Measurements from ENCODE around the gene KRTAP10-2. TPM values are rescaled to one million over a fixed set of nuclear protein-coding genes. Genes with fewer than 3 reads are reported as not detected.

Gene KRTAP10-2
- total RNA-seq, 8 experiments from 2014 or later, result 0.17 to 1.1 (median 0.47) TPM; not detected in 4

DNA sequence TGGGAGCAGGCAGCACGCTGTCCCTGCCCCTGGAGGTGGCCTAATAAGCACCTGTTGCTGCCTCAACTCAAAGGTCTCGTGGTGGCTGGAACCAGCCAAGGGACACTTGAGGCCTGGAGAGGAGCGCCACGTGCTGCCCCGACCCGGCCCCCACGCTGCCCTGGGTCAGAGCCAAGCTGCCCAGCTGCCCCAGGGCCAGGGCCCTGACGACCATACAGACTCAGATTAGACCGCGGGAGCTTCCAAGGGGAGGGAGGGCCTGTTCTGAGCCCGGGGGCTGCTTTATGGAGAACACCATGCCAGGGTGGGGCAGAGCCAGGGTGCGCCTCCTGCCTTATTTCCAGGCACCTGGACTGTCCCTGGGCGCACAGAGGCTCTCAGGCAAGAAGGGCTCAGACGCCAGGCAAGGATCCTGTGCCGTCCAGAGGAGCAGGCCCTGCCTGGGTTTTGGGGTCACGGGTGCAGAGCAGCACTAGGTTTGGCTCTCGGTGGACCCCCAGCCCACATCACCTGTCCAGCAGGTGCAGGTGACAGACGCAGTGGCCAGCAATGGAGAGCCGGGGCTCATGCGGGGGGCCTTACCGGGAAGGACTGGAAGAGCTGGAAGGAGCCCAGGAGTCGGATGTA is 29.9 kb downstream of the KRTAP10-2 start:
- no peak overlapping the region for H3K27ac ChIP-seq
- peaks cover 0 to 5% of the 10 kb centered on the region in 2 donors for H3K4me1 ChIP-seq (replicated peaks in 1 of 2)
- H3K4me3 ChIP-seq, result no peak overlapping the region
- ATAC-seq (replicated peaks in 6 of 8), result no peak
- WGBS, 10 experiments, result 80 to 100% (median 100%) methylated on average over 1 to 3 of the region's 22 CpGs; no CpG with 5 or more reads in 7 of the 10 experiments
- in situ Hi-C loops (cut with MboI; ENCODE audit: low pct_unique_long_range_greater_than_20kb in 2 of 9, low sequenced_read_pairs in 9 of 9, unreplicated experiment in 9 of 9), result loop anchor here in 4 of 9 experiments (25.0 kb wide), 1 partner anchor 266 kb away; no protein-coding TSS in a partner anchor

DNA sequence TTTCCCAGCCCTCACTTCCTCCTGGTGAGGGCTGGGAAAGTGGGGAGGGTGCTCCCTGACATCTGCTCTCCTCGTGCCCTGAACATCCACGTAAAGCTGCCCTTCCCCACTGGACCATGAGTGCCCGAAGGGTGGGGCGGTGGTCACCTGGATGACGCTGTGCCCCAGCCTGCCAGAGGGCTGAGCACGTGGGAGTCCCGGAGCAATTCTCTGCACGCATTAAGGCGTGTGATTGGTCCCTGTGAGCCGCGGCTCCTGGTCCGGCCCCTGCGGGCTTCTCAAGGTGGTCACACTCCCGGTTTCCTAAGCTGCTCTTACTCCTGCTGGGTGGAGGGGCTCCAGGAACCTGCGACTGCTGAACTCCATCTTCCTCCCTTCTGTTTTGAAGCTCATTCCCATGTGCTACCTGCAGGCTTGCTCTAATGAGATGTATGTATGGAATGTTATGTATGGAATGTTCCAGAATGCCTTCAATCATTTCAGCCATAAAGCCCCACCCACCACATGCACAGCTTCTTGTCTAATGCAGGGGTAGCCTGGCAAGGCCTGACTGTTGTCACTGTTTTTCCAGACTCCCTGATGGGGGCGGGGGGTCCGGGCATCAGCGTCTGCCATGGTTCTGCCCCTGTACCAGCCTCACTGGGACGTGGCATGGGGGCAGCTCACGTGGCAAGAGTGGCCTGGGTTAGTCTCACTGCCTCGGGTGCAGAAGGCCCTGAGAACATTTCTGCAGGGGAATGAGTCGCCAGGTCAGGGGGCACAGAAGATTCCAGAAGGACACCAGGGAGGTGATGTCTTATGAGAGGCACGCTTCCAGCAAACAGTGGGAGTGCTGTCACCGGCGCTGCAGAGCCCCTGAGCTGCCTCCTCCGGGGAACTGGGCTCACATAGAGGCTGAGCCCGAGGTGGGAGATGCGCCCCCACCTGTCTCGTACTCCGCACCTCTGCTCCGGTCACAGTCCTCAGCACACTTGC is 30.7 kb downstream of the KRTAP10-2 start:
- in situ Hi-C loops (cut with MboI; ENCODE audit: low pct_unique_long_range_greater_than_20kb in 2 of 9, low sequenced_read_pairs in 9 of 9, unreplicated experiment in 9 of 9), result loop anchor here in 4 of 9 experiments (25.0 kb wide), 1 partner anchor 267 kb away; no protein-coding TSS in a partner anchor
- H3K27ac ChIP-seq, result no peak overlapping the region
- 29 to 100% (median 84%) methylated on average over 1 to 14 of the region's 31 CpGs; no CpG with 5 or more reads in 4 of the 10 experiments for WGBS, 10 experiments
- ATAC-seq (replicated peaks in 6 of 8), result peak in 1 of 8 experiments; percentile 44
- H3K4me3 ChIP-seq, result no peak overlapping the region
- peaks cover 0 to 5% of the 10 kb centered on the region in 2 donors for H3K4me1 ChIP-seq (replicated peaks in 1 of 2)

DNA sequence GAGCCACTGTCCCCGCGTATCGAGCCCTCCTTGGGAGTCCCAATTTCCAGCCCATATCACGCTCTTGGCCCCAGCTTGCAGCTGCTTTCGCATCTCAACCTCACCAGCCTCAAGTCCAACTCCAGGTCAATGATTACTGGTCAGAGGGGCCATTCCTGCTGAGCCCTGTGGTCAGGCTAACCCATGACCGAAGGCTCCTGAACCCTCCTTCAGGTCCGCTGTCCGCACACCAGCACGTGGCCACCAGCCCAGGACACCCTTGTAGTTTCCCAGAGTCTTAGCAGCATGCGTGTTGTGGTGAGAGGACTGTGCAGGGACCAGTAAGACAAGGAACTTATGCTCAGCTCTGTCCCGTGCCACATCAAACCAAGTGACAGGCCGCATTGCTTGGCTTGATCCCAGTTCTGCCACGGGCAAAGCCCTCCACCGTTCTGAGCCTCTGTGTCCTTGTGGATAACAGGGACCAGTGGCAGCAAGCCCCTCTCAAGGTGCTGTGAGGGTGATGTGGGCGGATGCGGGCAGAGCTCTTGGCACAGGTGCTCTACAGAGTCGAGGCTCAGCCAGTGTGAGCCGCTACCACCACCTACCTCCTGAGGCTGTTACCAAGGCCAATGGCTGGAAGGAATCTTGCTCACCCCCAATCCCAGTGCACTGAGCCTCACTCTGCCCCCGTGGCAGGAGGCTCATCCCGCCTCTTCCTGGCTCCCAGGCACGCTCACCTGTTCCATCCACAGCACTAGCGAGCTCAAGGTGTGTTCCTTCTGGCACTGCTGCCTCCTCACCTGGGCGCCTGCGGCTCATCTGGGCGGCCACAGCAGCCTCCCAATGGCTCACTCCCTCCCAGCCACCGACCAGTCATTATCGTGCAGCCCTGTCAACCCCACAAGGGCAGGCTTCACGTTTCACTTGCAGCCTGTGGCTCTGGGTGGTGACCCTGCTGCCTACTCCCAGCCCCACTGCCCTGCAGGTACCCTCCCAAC is 31.7 kb downstream of the KRTAP10-2 start:
- H3K4me3 ChIP-seq, result no peak overlapping the region
- peaks cover 0 to 5% of the 10 kb centered on the region in 2 donors for H3K4me1 ChIP-seq (replicated peaks in 1 of 2)
- in situ Hi-C loops (cut with MboI; ENCODE audit: low pct_unique_long_range_greater_than_20kb in 2 of 9, low sequenced_read_pairs in 9 of 9, unreplicated experiment in 9 of 9), result loop anchor here in 4 of 9 experiments (25.0 kb wide), 1 partner anchor 268 kb away; no protein-coding TSS in a partner anchor
- no peak overlapping the region for H3K27ac ChIP-seq
- ATAC-seq (replicated peaks in 6 of 8), result no peak
- WGBS, 10 experiments, result 60 to 100% (median 86%) methylated on average over 1 to 21 of the region's 28 CpGs; no CpG with 5 or more reads in 4 of the 10 experiments

DNA sequence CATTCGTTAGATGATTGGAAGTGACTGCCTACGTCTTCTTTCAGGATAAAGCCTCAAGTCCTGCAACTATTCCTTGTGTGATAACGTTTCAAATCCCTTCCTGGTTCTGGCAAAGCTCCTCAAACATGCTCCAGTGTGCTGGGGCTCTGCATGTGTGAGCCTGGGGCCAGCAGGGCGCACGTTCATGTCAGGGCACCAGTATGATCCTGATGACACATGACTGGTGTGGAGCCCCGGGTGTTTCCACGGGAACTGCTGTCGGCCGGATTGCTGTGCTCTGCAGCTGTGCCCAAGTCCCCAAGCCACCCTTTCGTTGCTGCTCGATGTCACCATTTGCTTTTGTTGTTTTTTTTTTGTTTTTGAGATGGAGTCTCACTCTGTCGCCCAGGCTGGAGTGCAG is 32.6 kb downstream of the KRTAP10-2 start:
- peaks cover 0 to 5% of the 10 kb centered on the region in 2 donors for H3K4me1 ChIP-seq (replicated peaks in 1 of 2)
- no peak overlapping the region for H3K4me3 ChIP-seq
- in situ Hi-C loops (cut with MboI; ENCODE audit: low pct_unique_long_range_greater_than_20kb in 2 of 9, low sequenced_read_pairs in 9 of 9, unreplicated experiment in 9 of 9), result loop anchor here in 4 of 9 experiments (25.0 kb wide), 1 partner anchor 269 kb away; no protein-coding TSS in a partner anchor
- H3K27ac ChIP-seq, result no peak overlapping the region
- ATAC-seq (replicated peaks in 6 of 8), result peak in 1 of 8 experiments; percentile 14
- 4 to 80% (median 33%) methylated on average over 2 to 5 of the region's 12 CpGs; no CpG with 5 or more reads in 6 of the 10 experiments for WGBS, 10 experiments

DNA sequence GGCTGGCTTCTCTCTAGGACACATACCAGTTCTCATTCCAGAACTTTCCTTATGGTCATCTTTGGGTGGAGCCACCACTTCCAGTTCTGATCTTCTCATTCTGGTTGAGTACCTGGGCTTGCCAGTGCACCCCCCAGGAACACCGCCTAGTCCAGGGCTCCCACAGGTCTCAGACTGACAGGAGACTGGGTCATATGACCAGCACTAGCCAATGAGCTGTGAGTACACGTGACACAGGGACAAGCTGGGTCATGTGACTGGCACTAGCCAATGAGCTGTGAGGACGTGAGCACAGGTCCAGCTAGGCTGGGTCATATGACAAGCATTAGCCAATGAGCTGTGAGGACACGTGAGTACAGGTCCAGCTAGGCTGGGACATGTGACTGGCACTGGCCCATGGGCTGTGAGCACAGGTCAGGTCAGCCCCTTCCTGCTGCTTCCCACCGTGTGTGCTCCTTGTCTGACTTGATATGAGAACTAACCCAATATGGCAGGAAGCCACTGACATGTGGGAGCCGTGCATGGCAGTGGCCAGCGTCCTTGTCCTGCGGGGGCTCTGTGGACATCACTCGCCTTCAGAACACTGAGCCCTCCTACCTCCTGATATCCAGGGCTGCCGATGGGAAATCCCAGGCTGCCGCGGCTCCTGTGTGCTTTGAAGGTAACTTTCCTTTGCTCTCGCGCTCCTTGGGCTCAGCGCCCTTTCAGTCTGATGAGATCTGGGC is 34.0 kb downstream of the KRTAP10-2 start:
- peak; percentile 33 to 99 (median 98) for ATAC-seq (replicated peaks in 6 of 8)
- in situ Hi-C loops (cut with MboI; ENCODE audit: low pct_unique_long_range_greater_than_20kb in 2 of 9, low sequenced_read_pairs in 9 of 9, unreplicated experiment in 9 of 9), result loop anchor here in 4 of 9 experiments (25.0 kb wide), 1 partner anchor 270 kb away; no protein-coding TSS in a partner anchor
- Histone ChIP-seq H3K4me1 (replicated peaks in 1 of 2) (peaks cover 0 to 5% of the 10 kb centered on the region in 2 donors), H3K4me3 (peak overlapping the region in 4 of 5 donors; percentile 18 to 36 (median 28)), H3K27ac (peak overlapping the region in 1 of 2 donors; percentile 76)
- 16 to 97% (median 80%) methylated on average over 1 to 9 of the region's 15 CpGs; no CpG with 5 or more reads in 1 of the 10 experiments for WGBS, 10 experiments

DNA sequence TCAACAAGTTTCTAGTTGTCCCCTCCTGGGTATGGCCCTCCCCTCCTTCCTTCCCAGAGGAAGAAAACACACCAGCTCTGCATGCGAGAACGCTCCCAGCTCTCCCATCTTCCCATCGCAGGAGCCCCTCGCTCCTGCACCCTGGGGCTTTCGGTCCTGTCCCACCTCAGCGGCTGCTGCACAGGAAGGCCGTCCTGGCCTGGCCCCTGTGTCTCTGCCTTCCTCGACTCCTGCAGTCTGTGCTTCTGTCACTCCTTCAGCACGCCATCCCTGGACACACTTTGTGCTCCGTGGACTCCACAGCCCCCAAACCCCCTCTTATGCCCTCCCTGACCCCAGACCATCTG is 34.5 kb downstream of the KRTAP10-2 start:
- in situ Hi-C loops (cut with MboI; ENCODE audit: low pct_unique_long_range_greater_than_20kb in 2 of 9, low sequenced_read_pairs in 9 of 9, unreplicated experiment in 9 of 9), result loop anchor here in 4 of 9 experiments (25.0 kb wide), 1 partner anchor 270 kb away; no protein-coding TSS in a partner anchor
- H3K4me1 ChIP-seq (replicated peaks in 1 of 2), result peaks cover 0 to 5% of the 10 kb centered on the region in 2 donors
- no peak for ATAC-seq (replicated peaks in 6 of 8)
- peak overlapping the region in 1 of 2 donors; percentile 76 for H3K27ac ChIP-seq
- 60 to 100% (median 80%) methylated on average over 1 to 5 of the region's 10 CpGs; no CpG with 5 or more reads in 5 of the 10 experiments for WGBS, 10 experiments
- peak overlapping the region in 3 of 5 donors; percentile 24 to 29 (median 25) for H3K4me3 ChIP-seq

DNA sequence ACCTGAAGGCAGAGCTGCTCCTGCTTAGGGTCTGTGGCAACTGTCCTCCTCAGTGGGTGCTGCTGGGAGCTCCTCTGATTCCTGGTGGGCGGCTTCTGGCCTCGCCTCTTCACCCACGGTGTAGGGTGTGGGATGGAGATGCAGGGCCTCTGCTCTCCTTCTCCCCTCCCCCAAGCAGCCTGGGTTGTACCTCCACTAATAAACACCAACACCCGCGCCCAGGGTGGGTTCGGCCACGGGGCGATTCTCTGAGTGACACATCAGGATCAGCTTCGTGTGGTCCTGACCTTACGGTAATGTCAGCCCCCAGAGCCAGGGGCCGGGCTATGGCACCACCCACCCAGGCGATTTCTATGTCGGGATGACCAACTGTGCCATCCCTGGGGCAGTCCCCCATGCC is 35.0 kb downstream of the KRTAP10-2 start:
- no peak for ATAC-seq (replicated peaks in 6 of 8)
- 11 to 100% (median 92%) methylated on average over 2 to 4 of the region's 13 CpGs; no CpG with 5 or more reads in 6 of the 10 experiments for WGBS, 10 experiments
- in situ Hi-C loops (cut with MboI; ENCODE audit: low pct_unique_long_range_greater_than_20kb in 2 of 9, low sequenced_read_pairs in 9 of 9, unreplicated experiment in 9 of 9), result loop anchor here in 4 of 9 experiments (25.0 kb wide), 1 partner anchor 271 kb away; no protein-coding TSS in a partner anchor
- H3K4me1 ChIP-seq (replicated peaks in 1 of 2), result peaks cover 0 to 5% of the 10 kb centered on the region in 2 donors
- no peak overlapping the region for H3K27ac ChIP-seq
- no peak overlapping the region for H3K4me3 ChIP-seq

DNA sequence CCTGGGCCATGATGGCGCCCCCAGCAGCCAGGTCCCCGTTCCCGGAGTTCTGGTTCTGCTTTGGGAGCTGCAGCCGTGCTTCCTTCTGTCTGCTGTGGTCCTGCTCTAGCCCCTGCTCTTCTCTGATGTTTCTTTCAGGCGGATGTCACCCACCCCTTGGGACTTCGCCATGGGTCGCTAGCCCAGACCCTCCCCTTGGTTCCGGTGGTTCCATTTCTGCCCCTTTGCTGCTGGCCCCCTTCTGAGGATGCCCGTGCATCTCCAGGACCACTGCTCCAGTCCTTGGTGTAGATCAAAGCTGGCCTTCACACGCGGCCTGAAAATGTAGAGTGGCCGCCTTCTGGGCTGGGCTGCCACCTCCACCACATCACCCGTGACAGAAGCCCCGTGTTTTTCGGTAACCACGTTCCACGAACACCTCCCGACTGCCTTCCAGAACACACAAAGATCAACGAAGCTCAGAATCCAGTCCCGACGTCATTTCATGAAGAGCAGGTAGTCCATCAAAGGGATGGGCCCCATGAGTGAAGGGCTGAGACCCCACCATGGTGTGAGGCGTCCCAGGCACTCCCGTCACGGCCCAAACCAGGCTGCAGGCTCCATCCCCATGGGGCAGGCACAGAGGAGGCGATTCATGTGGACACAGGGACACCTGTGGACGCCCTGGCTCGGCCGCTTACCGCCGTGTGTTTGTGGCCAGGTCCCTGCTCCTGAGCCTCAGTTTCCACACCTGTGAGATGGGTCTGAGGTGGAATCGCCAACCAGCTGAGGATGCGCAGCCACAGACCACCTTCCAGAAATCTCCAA is 35.7 kb downstream of the KRTAP10-2 start:
- WGBS, 10 experiments, result 0 to 93% (median 75%) methylated on average over 1 to 4 of the region's 32 CpGs; no CpG with 5 or more reads in 4 of the 10 experiments
- no peak for ATAC-seq (replicated peaks in 6 of 8)
- no peak overlapping the region for H3K27ac ChIP-seq
- H3K4me3 ChIP-seq, result no peak overlapping the region
- in situ Hi-C loops (cut with MboI; ENCODE audit: low pct_unique_long_range_greater_than_20kb in 2 of 9, low sequenced_read_pairs in 9 of 9, unreplicated experiment in 9 of 9), result loop anchor here in 4 of 9 experiments (25.0 kb wide), 1 partner anchor 272 kb away; no protein-coding TSS in a partner anchor
- peaks cover 0 to 5% of the 10 kb centered on the region in 2 donors for H3K4me1 ChIP-seq (replicated peaks in 1 of 2)

DNA sequence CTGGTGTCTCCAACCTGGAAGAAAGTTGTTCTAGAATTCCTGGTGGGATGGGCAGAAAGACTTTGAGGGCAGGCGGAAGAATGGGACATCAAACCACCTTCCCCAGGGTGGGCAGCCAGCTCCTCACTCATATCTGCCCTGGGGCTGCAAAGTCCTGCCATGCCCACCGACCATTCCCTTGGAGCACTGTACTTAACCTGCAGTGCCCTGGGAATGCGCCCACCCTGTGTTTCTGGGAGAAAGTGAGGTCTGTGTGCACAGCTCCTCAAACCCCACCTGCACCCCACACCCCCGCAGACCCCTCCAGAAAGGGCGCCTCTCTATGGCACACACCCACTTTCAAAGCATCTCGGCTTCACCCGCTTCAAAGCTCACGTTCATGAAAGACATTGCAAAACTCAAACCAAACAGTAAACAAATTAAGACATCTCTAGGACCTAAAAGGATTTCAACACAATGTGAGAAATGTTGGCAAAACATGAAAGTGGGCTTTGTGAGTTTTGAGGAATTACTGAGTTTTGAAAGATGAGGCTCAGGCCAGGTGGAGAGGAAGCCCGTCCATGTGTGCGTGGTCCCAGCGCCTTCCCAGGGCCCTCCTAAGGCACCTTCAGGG is 36.5 kb downstream of the KRTAP10-2 start:
- 28 to 100% (median 50%) methylated on average over 1 to 6 of the region's 11 CpGs; no CpG with 5 or more reads in 5 of the 10 experiments for WGBS, 10 experiments
- Histone ChIP-seq H3K4me3 (no peak overlapping the region), H3K4me1 (replicated peaks in 1 of 2) (peaks cover 0 to 5% of the 10 kb centered on the region in 2 donors), H3K27ac (no peak overlapping the region)
- ATAC-seq (replicated peaks in 6 of 8), result no peak
- in situ Hi-C loops (cut with MboI; ENCODE audit: low pct_unique_long_range_greater_than_20kb in 2 of 9, low sequenced_read_pairs in 9 of 9, unreplicated experiment in 9 of 9), result loop anchor here in 4 of 9 experiments (25.0 kb wide), 1 partner anchor 272 kb away; no protein-coding TSS in a partner anchor

DNA sequence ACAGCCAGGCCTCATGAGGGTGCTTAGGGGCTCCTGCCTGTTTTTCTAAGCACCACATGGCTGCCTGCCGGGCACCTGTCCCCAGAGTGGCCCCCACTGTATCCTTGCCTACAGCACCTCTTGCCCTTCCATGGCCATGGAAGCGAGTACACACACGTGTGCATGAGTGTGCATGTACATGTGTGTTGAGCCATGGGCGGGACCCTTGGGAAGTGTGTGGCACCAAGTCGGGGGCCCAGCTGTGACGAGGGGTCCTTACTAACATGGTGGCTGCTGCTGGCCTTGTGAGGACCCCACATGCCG is 37.1 kb downstream of the KRTAP10-2 start:
- H3K4me1 ChIP-seq (replicated peaks in 1 of 2), result peaks cover 0 to 5% of the 10 kb centered on the region in 2 donors
- in situ Hi-C loops (cut with MboI; ENCODE audit: low pct_unique_long_range_greater_than_20kb in 2 of 9, low sequenced_read_pairs in 9 of 9, unreplicated experiment in 9 of 9), result loop anchor here in 4 of 9 experiments (25.0 kb wide), 1 partner anchor 273 kb away; no protein-coding TSS in a partner anchor
- no peak overlapping the region for H3K4me3 ChIP-seq
- no peak overlapping the region for H3K27ac ChIP-seq
- WGBS, 10 experiments, result 90% methylated on average over 2 of the region's 7 CpGs; no CpG with 5 or more reads in 9 of the 10 experiments
- ATAC-seq (replicated peaks in 6 of 8), result no peak

Measured in motor neuron (in vitro differentiated cells).